B cell (primary cell): ENCODE data around the gene RAB5B. TPM values are rescaled to one million over a fixed set of nuclear protein-coding genes. Genes with fewer than 3 reads are reported as not detected.
"Not testable (repeated sequence)": the region's sequence is repeated elsewhere in the genome, so short reads cannot be mapped to it uniquely, and the experiment has no call there.

ENCODE experiments used
- ATAC-seq: fragments of 200-7000 bp; cut with Tn5 transposase; one replicate; pipeline ENCODE4 v1.10.0; 2021; ENCODE audit warnings: low read depth, mild to moderate bottlenecking, moderate number of reproducible peaks, moderate library complexity
- CTCF ChIA-PET: fragments of 350-600 bp; sonication (Branson Sonifier 250); formaldehyde crosslinking; loops from one replicate; lab custom pipeline; 2021; ENCODE audit warnings: antibody characterized with exemption, inconsistent platforms; lab: Charles Lee
- POLR2A ChIA-PET: fragments of 350-600 bp; sonication (Branson Sonifier 250); formaldehyde crosslinking; loops from one replicate; lab custom pipeline; 2021; ENCODE audit warnings: antibody characterized with exemption; lab: Charles Lee
- DNase-seq: peaks from one replicate; pipeline ENCODE4 v3.0.0; 2013
- H2AFZ ChIP-seq: 2 replicates; pipeline ENCODE4 v1.6.1; 2012; ENCODE audit warnings: mild to moderate bottlenecking, low read depth, low read length; ENCODE audit not compliant: insufficient read depth, poor library complexity, severe bottlenecking
- H3K27ac ChIP-seq, 2 donors: 1 replicate in 1 of 2; 2 replicates in 1 of 2; pipeline ENCODE4 v1.5.1; 2012 to 2013; ENCODE audit warnings: low read length in 2 of 2, mild to moderate bottlenecking in 2 of 2, moderate library complexity in 1 of 2
- H3K27me3 ChIP-seq, 4 experiments: fragments of 200-600 bp in 1 of 4; sonication (generic) in 1 of 4; replicated peaks in 1 of 4; 1 replicate in 2 of 4; 2 replicates in 2 of 4; pipeline versions ENCODE4 v1.6.1 to v1.7.0; 2013 to 2016; ENCODE audit warnings: low read length in 3 of 4, mild to moderate bottlenecking in 2 of 4, mixed read lengths in 1 of 4, moderate library complexity in 1 of 4; ENCODE audit not compliant: insufficient read depth in 4 of 4, control insufficient read depth in 3 of 4; ENCODE audit errors: control extremely low read depth in 1 of 4
- H3K36me3 ChIP-seq, 2 experiments: replicated peaks in 1 of 2; 1 replicate in 1 of 2; 2 replicates in 1 of 2; pipeline versions ENCODE4 v1.6.1 to v1.7.1; 2013; ENCODE audit warnings: low read length in 1 of 2; ENCODE audit not compliant: insufficient read depth in 2 of 2, control insufficient read depth in 1 of 2; ENCODE audit errors: control extremely low read depth in 1 of 2, extremely low read depth in 1 of 2
- H3K4me1 ChIP-seq, 2 donors: fragments of 200-600 bp in 1 of 2; sonication (generic) in 1 of 2; 1 replicate in 1 of 2; 2 replicates in 1 of 2; pipeline versions ENCODE4 v1.5.1 to v1.6.1; 2013 to 2017; ENCODE audit warnings: low read length in 2 of 2; ENCODE audit not compliant: control insufficient read depth in 2 of 2, insufficient read depth in 2 of 2
- H3K4me2 ChIP-seq: replicated peaks from 2 replicates; pipeline ENCODE3; 2012; ENCODE audit warnings: mild to moderate bottlenecking, low read depth, low read length; ENCODE audit not compliant: poor library complexity, severe bottlenecking
- H3K4me3 ChIP-seq, 5 experiments: fragments of 200-600 bp in 1 of 5; sonication (generic) in 1 of 5; 1 replicate in 3 of 5; 2 replicates in 2 of 5; pipeline versions ENCODE4 v1.5.1 to v1.7.0; 2011 to 2016; ENCODE audit warnings: low read length in 4 of 5, mild to moderate bottlenecking in 4 of 5, low read depth in 2 of 5, control low read depth in 1 of 5, moderate library complexity in 1 of 5; ENCODE audit not compliant: insufficient read depth in 1 of 5; ENCODE audit errors: control extremely low read depth in 1 of 5, extremely low read depth in 1 of 5
- H3K79me2 ChIP-seq: fragments of 200-600 bp; sonication (generic); one replicate; pipeline ENCODE4 v1.6.0; 2016; ENCODE audit warnings: low read length; ENCODE audit not compliant: control insufficient read depth, insufficient read depth
- H3K9ac ChIP-seq: fragments of 200-600 bp; sonication (generic); 2 replicates; pipeline ENCODE4 v1.6.1; 2017; ENCODE audit warnings: mild to moderate bottlenecking, low read length, moderate library complexity
- H3K9me3 ChIP-seq, 3 donors: one replicate each; pipeline versions ENCODE4 v1.6.1 to v1.7.1; 2013; ENCODE audit warnings: low read length in 2 of 3; ENCODE audit not compliant: control insufficient read depth in 2 of 3, insufficient read depth in 1 of 3; ENCODE audit errors: control extremely low read depth in 1 of 3
- H4K20me1 ChIP-seq: 2 replicates; pipeline ENCODE4 v1.6.0; 2012; ENCODE audit warnings: mild to moderate bottlenecking, low read length; ENCODE audit not compliant: insufficient read depth, control insufficient read depth, poor library complexity, severe bottlenecking
- H3K27ac Mint-ChIP-seq: one replicate; pipeline ENCODE4 v1.8.0; 2021; ENCODE audit warnings: mixed read lengths
- H3K27me3 Mint-ChIP-seq: one replicate; pipeline ENCODE4 v1.8.0; 2021; ENCODE audit warnings: mixed read lengths
- H3K4me1 Mint-ChIP-seq: one replicate; pipeline ENCODE4 v1.8.0; 2021; ENCODE audit warnings: mixed read lengths
- H3K4me3 Mint-ChIP-seq: one replicate; pipeline ENCODE4 v1.8.0; 2021; ENCODE audit warnings: mixed read lengths
- H3K9me3 Mint-ChIP-seq: one replicate; pipeline ENCODE4 v1.8.0; 2022; ENCODE audit warnings: mixed read lengths; ENCODE audit not compliant: insufficient read depth
- CTCF ChIP-seq: fragments of 200-600 bp; IDR thresholded peaks from one replicate; pipeline ENCODE4 v1.8.0; 2022; ENCODE audit warnings: antibody characterized with exemption, mild to moderate bottlenecking
- EZH2 ChIP-seq: IDR thresholded peaks from 2 replicates; pipeline ENCODE4 v1.6.1; 2012; ENCODE audit warnings: borderline replicate concordance, low read depth, mild to moderate bottlenecking, moderate library complexity, low read length; ENCODE audit not compliant: insufficient read depth, poor library complexity, severe bottlenecking
- WGBS: methylation state at CpG from one replicate; pipeline ENCODE4 v1.1.5; 2013; ENCODE audit warnings: missing lambda C conversion rate; ENCODE audit not compliant: insufficient coverage; 5-methylcytosine and 5-hydroxymethylcytosine counted together
- intact Hi-C: fragments of 100-400 bp; cut with micrococcal nuclease; formaldehyde crosslinking; loops from one replicate; pipeline ENCODE4 v1.10.0; 2022
- polyA plus RNA-seq: library from polyadenylated mRNA; depleted of rRNA; stranded (reverse); fragments of >200 nt; gene quantifications from 2 replicates; pipeline ENCODE4 v1.2.3, GENCODE V29; 2012
- total RNA-seq, 2 donors: library from RNA; stranded (reverse); fragments of 120-200 nt in 1 of 2; gene quantifications; 1 replicate in 1 of 2; 2 replicates in 1 of 2; pipeline versions ENCODE4 v1.2.3 to v1.2.4, GENCODE V29; 2013 to 2022

Gene RAB5B
- total and polyA plus RNA-seq, 2 donors (not counting 1 experiment from before 2014, with no cell fraction given): 42.1 to 111 TPM

- Mint-ChIP-seq H3K9me3 (no peaks in the 10 kb centered on the region), H3K4me3 (no peak overlapping the region), H3K27me3 (no peaks in the 10 kb centered on the region), H3K27ac (no peak overlapping the region), H3K4me1 (peaks cover 20% of the 10 kb centered on the region)
- Histone ChIP-seq H3K27me3 (no peaks in the 10 kb centered on the region), H3K36me3 (peaks cover 9 to 25% of the 10 kb centered on the region in 2 experiments), H3K79me2 (peaks cover 31% of the 10 kb centered on the region), H3K9ac (no peak overlapping the region), H4K20me1 (peaks cover 16% of the 10 kb centered on the region), H3K9me3 (no peaks in the 10 kb centered on the region), H3K4me3 (no peak overlapping the region), H3K27ac (no peak overlapping the region), H3K4me2 (no peak overlapping the region), H3K4me1 (peaks cover 23% of the 10 kb centered on the region in 2 donors), H2AFZ (no peak overlapping the region)
- WGBS: no CpG with 5 or more reads among the region's 4 CpGs
- DNase-seq (no peak), ATAC-seq (no peak)
- intact Hi-C loops: no loop called here
- CTCF ChIA-PET: interaction anchor here (1.1 to 2.4 kb wide), 6 partner anchors 10 to 247 kb away, joined by 3 to 10 read pairs (median 5); partner anchors contain the start of genes RAB5B and SUOX
- POLR2A ChIA-PET: no interaction called here
- TF ChIP-seq CTCF (no peak), EZH2 (no peak)
Observed at GRCh38 chr12:55985341-55985740, 11.5 kb downstream of the RAB5B start.

GRCh38 chr12:55985976-55986375 lies 12.1 kb downstream of the RAB5B start:
- H3K27ac ChIP-seq, H3K27ac Mint-ChIP-seq, H3K27me3 Mint-ChIP-seq, DNase-seq, H3K9ac ChIP-seq, H3K9me3 ChIP-seq, H3K27me3 ChIP-seq, H3K4me3 ChIP-seq, H3K9me3 Mint-ChIP-seq, H3K4me3 Mint-ChIP-seq, H2AFZ ChIP-seq, intact Hi-C loops, ATAC-seq, POLR2A ChIA-PET, H3K4me2 ChIP-seq: not testable (repeated sequence)
- CTCF ChIA-PET: interaction anchor here (1.1 to 2.4 kb wide), 4 partner anchors 10 to 44 kb away, joined by 3 to 10 read pairs (median 4); partner anchors contain the start of gene RAB5B
- Histone ChIP-seq H3K4me1 (peaks cover 23% of the 10 kb centered on the region in 2 donors), H3K79me2 (peaks cover 27% of the 10 kb centered on the region), H3K36me3 (peaks cover 6 to 32% of the 10 kb centered on the region in 2 experiments), H4K20me1 (peaks cover 14% of the 10 kb centered on the region)
- WGBS: 98% methylated on average over 5 of the region's 7 CpGs
- H3K4me1 Mint-ChIP-seq: peaks cover 18% of the 10 kb centered on the region
